ENCODE results near the gene ADAMTSL5. TPM values are rescaled to one million over a fixed set of nuclear protein-coding genes. Genes with fewer than 3 reads are reported as not detected.
A peak's percentile ranks its signal among the peaks of the same experiment; 100 is the strongest.

Gene ADAMTSL5
- total and polyA plus RNA-seq, 2 of the 13 experiments (the other 11 are each of a cell fraction or from before 2014, with no cell fraction given), result 0.60 to 2.7 TPM

DNA sequence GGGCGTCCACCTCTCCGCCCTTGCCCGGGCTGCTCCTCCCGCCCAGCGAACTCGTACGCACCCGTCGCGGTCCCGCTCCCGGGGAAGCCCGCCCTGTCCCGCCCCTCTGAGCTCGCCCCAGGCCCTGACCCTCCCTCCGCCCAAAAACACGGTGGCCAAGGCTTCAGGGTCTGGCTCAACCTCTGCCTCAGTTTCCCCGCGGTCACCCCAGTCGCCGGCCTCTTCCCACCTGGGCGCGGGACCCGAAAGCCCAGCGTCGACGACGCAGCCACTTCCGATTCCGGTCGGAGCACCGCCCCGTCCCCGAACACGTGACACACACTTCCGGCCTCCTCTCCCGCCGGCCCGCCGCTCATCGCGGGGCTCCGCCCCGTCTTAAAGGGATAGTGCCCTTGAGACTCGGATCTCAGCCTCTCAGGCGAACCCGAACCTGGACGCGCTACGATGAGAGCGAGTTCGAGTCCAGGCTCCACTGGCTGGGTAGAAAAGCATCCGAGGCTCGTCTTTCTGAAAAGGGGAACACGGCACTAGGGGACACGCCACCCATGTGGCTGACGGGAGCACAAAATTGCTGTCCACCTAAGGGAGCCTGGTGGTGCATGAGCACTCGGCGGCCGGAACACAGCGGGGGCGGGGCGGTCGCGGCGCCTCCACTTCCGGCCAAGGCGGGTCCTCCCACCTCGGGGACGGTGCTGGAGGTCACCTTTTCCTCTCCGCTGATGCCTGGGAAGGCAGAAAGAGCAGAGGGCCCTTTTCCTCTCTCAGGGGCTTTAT lies 33.7 kb downstream of the ADAMTSL5 start, which contains the start of gene C19orf25:
C19orf25 (minus strand) TSS at position 282 of the 774 bp plus-strand sequence. CDS start 312 bp downstream, outside the sequence.
- Histone ChIP-seq H3K27ac (ENCODE audit: extremely low read length, insufficient read depth, low read length) (peak within 1 kb of the TSS; percentile 84), H2AFZ (ENCODE audit: low read length) (no peak within 1 kb of the TSS), H3K9me3 (ENCODE audit: low read length) (no peaks in the 10 kb centered on the region), H3K4me1 (ENCODE audit: insufficient read depth, low read length) (peaks cover 48% of the 10 kb centered on the region), H3K36me3 (replicated peaks in 1 of 2; ENCODE audit: control insufficient read depth in 1 of 2, insufficient read depth in 2 of 2, low read length in 2 of 2) (peaks cover 2 to 8% of the 10 kb centered on the region in 2 experiments; a peak in 3 of 5 replicates), H3K79me2 (ENCODE audit: insufficient read depth, low read length) (peaks cover 16% of the 10 kb centered on the region), H3K4me2 (ENCODE audit: low read depth, low read length) (peak within 1 kb of the TSS; percentile 67), H4K20me1 (ENCODE audit: insufficient read depth, low read length) (0 out of 2 replicates have a peak, but pooled peaks cover 3% of the 10 kb centered on the region), H3K27me3 (ENCODE audit: control insufficient read depth in 1 of 2, insufficient read depth in 2 of 2, low read length in 2 of 2) (no peaks in the 10 kb centered on the region), H3K9ac (ENCODE audit: insufficient read depth, low read depth, low read length) (peak within 1 kb of the TSS; percentile 74), H3K4me3 (replicated peaks in 1 of 3; ENCODE audit: insufficient read depth in 1 of 3, low read depth in 2 of 3, low read length in 3 of 3) (peak within 1 kb of the TSS; percentile 81 to 93 (median 90))
- in situ Hi-C loops (cut with HindIII; ENCODE audit: extremely low pct_ligation_motif_present, low pct_unique_long_range_greater_than_20kb), result no loop called here
- peak; percentile 83 for ATAC-seq
- no TSS peak for BruUV-seq (replicated peaks)
- ChIA-PET CTCF (ENCODE audit: low intra/inter-chr PET ratio, low total read pairs) (no interaction called here), POLR2A (no interaction called here)
- FAIRE-seq, result peak; percentile 83
- peak; percentile 85 for DNase-seq (ENCODE audit: low spot score)
- under 1% methylated on average over 21 of the region's 71 CpGs for WGBS (ENCODE audit: low lambda C conversion rate)
- intact Hi-C loops (cut with micrococcal nuclease; ENCODE audit: unreplicated experiment), result no loop called here
- TF ChIP-seq BRF2 (CRISPR knock-in tag; IDR thresholded peaks at IDR 0.05) (no peak), ZNF772 (CRISPR knock-in tag; IDR thresholded peaks at IDR 0.05) (peak; percentile 37; the same call in 1 of the 2 replicates), TRIM22 (IDR thresholded peaks at IDR 0.05) (no peak), PITX1 (CRISPR knock-in tag; IDR thresholded peaks at IDR 0.05) (no peak; the same call in 1 of the 2 replicates), DBP (CRISPR knock-in tag; IDR thresholded peaks at IDR 0.05; ENCODE audit: not compliant biosample characterization) (no peak), ZBTB25 (CRISPR knock-in tag; IDR thresholded peaks at IDR 0.05) (peak; percentile 87), SPEN (CRISPR knock-in tag; IDR thresholded peaks at IDR 0.05; ENCODE audit: low read depth) (peak; percentile 74), ZNF136 (CRISPR knock-in tag; IDR thresholded peaks at IDR 0.05; ENCODE audit: low read depth) (no peak; the same call in 1 of the 2 replicates), RFX5 (IDR thresholded peaks at IDR 0.05; ENCODE audit: low read depth, low read length) (no peak), BRCA1 (CRISPR knock-in tag; IDR thresholded peaks at IDR 0.05) (no peak), ZBTB1 (CRISPR knock-in tag; IDR thresholded peaks at IDR 0.05; ENCODE audit: borderline replicate concordance) (no peak), ZBTB38 (CRISPR knock-in tag; IDR thresholded peaks at IDR 0.05) (peak; percentile 72)
- TF ChIP-seq, protein P1, sequence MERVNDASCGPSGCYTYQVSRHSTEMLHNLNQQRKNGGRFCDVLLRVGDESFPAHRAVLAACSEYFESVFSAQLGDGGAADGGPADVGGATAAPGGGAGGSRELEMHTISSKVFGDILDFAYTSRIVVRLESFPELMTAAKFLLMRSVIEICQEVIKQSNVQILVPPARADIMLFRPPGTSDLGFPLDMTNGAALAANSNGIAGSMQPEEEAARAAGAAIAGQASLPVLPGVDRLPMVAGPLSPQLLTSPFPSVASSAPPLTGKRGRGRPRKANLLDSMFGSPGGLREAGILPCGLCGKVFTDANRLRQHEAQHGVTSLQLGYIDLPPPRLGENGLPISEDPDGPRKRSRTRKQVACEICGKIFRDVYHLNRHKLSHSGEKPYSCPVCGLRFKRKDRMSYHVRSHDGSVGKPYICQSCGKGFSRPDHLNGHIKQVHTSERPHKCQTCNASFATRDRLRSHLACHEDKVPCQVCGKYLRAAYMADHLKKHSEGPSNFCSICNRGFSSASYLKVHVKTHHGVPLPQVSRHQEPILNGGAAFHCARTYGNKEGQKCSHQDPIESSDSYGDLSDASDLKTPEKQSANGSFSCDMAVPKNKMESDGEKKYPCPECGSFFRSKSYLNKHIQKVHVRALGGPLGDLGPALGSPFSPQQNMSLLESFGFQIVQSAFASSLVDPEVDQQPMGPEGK (CRISPR knock-in tag; IDR thresholded peaks at IDR 0.05), result peak; percentile 31; the same call in 1 of the 2 replicates

Measured in HepG2 (cell line).